Measurements from ENCODE around the gene FOXN3. TPM values are rescaled to one million over a fixed set of nuclear protein-coding genes. Genes with fewer than 3 reads are reported as not detected.

Gene FOXN3
- polyA plus RNA-seq, 2 of the 4 experiments (the other 2 are of a cell fraction), result 6.0 to 6.4 TPM

- CTCF ChIA-PET, result no interaction called here
- POLR2A ChIA-PET, result no interaction called here
- no peak for FAIRE-seq
- no peak for ATAC-seq
- Histone ChIP-seq H3K4me1 (peaks cover 14% of the 10 kb centered on the region), H3K4me2 (no peak overlapping the region), H3K9me3 (no peaks in the 10 kb centered on the region), H3K27ac (no peak overlapping the region), H3K4me3 (no peak overlapping the region)
- WGBS (ENCODE audit: missing lambda C conversion rate), result 76% methylated on average over 7 of the region's 7 CpGs
- no peak for DNase-seq (ENCODE audit: low read depth in 1 of 2, low spot score in 1 of 2)
- TF ChIP-seq, protein P1, sequence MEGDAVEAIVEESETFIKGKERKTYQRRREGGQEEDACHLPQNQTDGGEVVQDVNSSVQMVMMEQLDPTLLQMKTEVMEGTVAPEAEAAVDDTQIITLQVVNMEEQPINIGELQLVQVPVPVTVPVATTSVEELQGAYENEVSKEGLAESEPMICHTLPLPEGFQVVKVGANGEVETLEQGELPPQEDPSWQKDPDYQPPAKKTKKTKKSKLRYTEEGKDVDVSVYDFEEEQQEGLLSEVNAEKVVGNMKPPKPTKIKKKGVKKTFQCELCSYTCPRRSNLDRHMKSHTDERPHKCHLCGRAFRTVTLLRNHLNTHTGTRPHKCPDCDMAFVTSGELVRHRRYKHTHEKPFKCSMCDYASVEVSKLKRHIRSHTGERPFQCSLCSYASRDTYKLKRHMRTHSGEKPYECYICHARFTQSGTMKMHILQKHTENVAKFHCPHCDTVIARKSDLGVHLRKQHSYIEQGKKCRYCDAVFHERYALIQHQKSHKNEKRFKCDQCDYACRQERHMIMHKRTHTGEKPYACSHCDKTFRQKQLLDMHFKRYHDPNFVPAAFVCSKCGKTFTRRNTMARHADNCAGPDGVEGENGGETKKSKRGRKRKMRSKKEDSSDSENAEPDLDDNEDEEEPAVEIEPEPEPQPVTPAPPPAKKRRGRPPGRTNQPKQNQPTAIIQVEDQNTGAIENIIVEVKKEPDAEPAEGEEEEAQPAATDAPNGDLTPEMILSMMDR (IDR thresholded peaks at IDR 0.05), result no peak
- TF ChIP-seq, protein P2, sequence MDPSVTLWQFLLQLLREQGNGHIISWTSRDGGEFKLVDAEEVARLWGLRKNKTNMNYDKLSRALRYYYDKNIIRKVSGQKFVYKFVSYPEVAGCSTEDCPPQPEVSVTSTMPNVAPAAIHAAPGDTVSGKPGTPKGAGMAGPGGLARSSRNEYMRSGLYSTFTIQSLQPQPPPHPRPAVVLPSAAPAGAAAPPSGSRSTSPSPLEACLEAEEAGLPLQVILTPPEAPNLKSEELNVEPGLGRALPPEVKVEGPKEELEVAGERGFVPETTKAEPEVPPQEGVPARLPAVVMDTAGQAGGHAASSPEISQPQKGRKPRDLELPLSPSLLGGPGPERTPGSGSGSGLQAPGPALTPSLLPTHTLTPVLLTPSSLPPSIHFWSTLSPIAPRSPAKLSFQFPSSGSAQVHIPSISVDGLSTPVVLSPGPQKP (IDR thresholded peaks at IDR 0.05; ENCODE audit: low read depth, low read length), result no peak
- no peak for TF ChIP-seq NPAS2 (CRISPR knock-in tag; IDR thresholded peaks at IDR 0.05; ENCODE audit: borderline replicate concordance)
- no peak for TF ChIP-seq EHMT2 (IDR thresholded peaks at IDR 0.05; ENCODE audit: low read depth)
- TF ChIP-seq, protein P3, sequence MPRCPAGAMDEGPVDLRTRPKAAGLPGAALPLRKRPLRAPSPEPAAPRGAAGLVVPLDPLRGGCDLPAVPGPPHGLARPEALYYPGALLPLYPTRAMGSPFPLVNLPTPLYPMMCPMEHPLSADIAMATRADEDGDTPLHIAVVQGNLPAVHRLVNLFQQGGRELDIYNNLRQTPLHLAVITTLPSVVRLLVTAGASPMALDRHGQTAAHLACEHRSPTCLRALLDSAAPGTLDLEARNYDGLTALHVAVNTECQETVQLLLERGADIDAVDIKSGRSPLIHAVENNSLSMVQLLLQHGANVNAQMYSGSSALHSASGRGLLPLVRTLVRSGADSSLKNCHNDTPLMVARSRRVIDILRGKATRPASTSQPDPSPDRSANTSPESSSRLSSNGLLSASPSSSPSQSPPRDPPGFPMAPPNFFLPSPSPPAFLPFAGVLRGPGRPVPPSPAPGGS (IDR thresholded peaks at IDR 0.05), result no peak
- TF ChIP-seq HEYL (CRISPR knock-in tag; IDR thresholded peaks at IDR 0.05), result no peak
- TF ChIP-seq GATA3 (IDR thresholded peaks at IDR 0.05; ENCODE audit: borderline replicate concordance), result no peak
These were observed 114.6 kb downstream of the FOXN3 start for GRCh38 chr14:89302396-89302950.

GRCh38 chr14:89299587-89299986 is 117.4 kb downstream of the FOXN3 start:
- TF ChIP-seq HOXA7 (CRISPR knock-in tag; IDR thresholded peaks at IDR 0.05) (no peak), SREBF2 (IDR thresholded peaks at IDR 0.05) (no peak), ZNF302 (CRISPR knock-in tag; IDR thresholded peaks at IDR 0.05) (no peak), HMGXB4 (CRISPR knock-in tag; IDR thresholded peaks at IDR 0.05; ENCODE audit: borderline replicate concordance) (no peak), POLR2A (IDR thresholded peaks at IDR 0.05; ENCODE audit: low read length) (no peak), MYC (IDR thresholded peaks at IDR 0.05; ENCODE audit: borderline replicate concordance, low read length) (no peak), ZSCAN20 (CRISPR knock-in tag; IDR thresholded peaks at IDR 0.05) (no peak)
- TF ChIP-seq, protein P3 (IDR thresholded peaks at IDR 0.05), result no peak
- TF ChIP-seq, protein P4, sequence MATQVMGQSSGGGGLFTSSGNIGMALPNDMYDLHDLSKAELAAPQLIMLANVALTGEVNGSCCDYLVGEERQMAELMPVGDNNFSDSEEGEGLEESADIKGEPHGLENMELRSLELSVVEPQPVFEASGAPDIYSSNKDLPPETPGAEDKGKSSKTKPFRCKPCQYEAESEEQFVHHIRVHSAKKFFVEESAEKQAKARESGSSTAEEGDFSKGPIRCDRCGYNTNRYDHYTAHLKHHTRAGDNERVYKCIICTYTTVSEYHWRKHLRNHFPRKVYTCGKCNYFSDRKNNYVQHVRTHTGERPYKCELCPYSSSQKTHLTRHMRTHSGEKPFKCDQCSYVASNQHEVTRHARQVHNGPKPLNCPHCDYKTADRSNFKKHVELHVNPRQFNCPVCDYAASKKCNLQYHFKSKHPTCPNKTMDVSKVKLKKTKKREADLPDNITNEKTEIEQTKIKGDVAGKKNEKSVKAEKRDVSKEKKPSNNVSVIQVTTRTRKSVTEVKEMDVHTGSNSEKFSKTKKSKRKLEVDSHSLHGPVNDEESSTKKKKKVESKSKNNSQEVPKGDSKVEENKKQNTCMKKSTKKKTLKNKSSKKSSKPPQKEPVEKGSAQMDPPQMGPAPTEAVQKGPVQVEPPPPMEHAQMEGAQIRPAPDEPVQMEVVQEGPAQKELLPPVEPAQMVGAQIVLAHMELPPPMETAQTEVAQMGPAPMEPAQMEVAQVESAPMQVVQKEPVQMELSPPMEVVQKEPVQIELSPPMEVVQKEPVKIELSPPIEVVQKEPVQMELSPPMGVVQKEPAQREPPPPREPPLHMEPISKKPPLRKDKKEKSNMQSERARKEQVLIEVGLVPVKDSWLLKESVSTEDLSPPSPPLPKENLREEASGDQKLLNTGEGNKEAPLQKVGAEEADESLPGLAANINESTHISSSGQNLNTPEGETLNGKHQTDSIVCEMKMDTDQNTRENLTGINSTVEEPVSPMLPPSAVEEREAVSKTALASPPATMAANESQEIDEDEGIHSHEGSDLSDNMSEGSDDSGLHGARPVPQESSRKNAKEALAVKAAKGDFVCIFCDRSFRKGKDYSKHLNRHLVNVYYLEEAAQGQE (IDR thresholded peaks at IDR 0.05), result no peak
- TF ChIP-seq, protein P5, sequence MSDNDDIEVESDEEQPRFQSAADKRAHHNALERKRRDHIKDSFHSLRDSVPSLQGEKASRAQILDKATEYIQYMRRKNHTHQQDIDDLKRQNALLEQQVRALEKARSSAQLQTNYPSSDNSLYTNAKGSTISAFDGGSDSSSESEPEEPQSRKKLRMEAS (IDR thresholded peaks at IDR 0.05), result no peak
- 37% methylated on average over 4 of the region's 4 CpGs for WGBS (ENCODE audit: missing lambda C conversion rate)
- FAIRE-seq (no peak), ATAC-seq (no peak), DNase-seq (ENCODE audit: low read depth in 1 of 2, low spot score in 1 of 2) (no peak)
- H3K4me1 ChIP-seq, result peaks cover 14% of the 10 kb centered on the region
- no peak overlapping the region for H3K27ac ChIP-seq
- CTCF ChIA-PET, result no interaction called here
- H3K4me3 ChIP-seq, result no peak overlapping the region
- H3K9me3 ChIP-seq, result no peaks in the 10 kb centered on the region
- POLR2A ChIA-PET, result no interaction called here
- no peak overlapping the region for H3K4me2 ChIP-seq
